WTC11 (cell line): ENCODE data around the gene OTUB2. TPM values are rescaled to one million over a fixed set of nuclear protein-coding genes. Genes with fewer than 3 reads are reported as not detected.

ENCODE experiments used
- ARID4B ChIP-seq: sonication (generic); formaldehyde crosslinking; IDR thresholded peaks from 2 replicates; pipeline ENCODE4 v1.8.0; 2023; ENCODE audit warnings: missing genetic modification reagents, mild to moderate bottlenecking, borderline replicate concordance
- CDX4 ChIP-seq: fragments of 250-450 bp; sonication (Bioruptor Pico); IDR thresholded peaks from 2 replicates; pipeline ENCODE4 v1.9.0; 2021; ENCODE audit warnings: moderate library complexity, mild to moderate bottlenecking, inconsistent platforms, borderline replicate concordance
- CREB1 ChIP-seq: sonication (generic); formaldehyde crosslinking; IDR thresholded peaks from 2 replicates; pipeline ENCODE4 v1.8.0; 2023; ENCODE audit warnings: mild to moderate bottlenecking, missing genetic modification reagents
- CREM ChIP-seq: sonication (generic); formaldehyde crosslinking; IDR thresholded peaks from 2 replicates; pipeline ENCODE4 v1.8.1; 2022; ENCODE audit warnings: mild to moderate bottlenecking, missing genetic modification reagents, moderate library complexity
- E2F5 ChIP-seq: sonication (generic); formaldehyde crosslinking; IDR thresholded peaks from 2 replicates; pipeline ENCODE4 v1.8.1; 2022; ENCODE audit warnings: mild to moderate bottlenecking, moderate library complexity, missing genetic modification reagents
- ESRRA ChIP-seq: sonication (generic); formaldehyde crosslinking; IDR thresholded peaks from 2 replicates; pipeline ENCODE4 v1.8.1; 2022; ENCODE audit warnings: mild to moderate bottlenecking, missing genetic modification reagents, borderline replicate concordance
- ETV6 ChIP-seq: sonication (generic); formaldehyde crosslinking; IDR thresholded peaks from 2 replicates; pipeline ENCODE4 v1.8.1; 2022; ENCODE audit warnings: mild to moderate bottlenecking, missing genetic modification reagents
- IRF1 ChIP-seq: sonication (generic); formaldehyde crosslinking; IDR thresholded peaks from 2 replicates; pipeline ENCODE4 v1.8.0; 2023; ENCODE audit warnings: missing genetic modification reagents
- KAT7 ChIP-seq: sonication (generic); formaldehyde crosslinking; IDR thresholded peaks from 2 replicates; pipeline ENCODE4 v1.8.1; 2023; ENCODE audit warnings: missing genetic modification reagents, mild to moderate bottlenecking, borderline replicate concordance
- NR2C2 ChIP-seq: sonication (generic); formaldehyde crosslinking; IDR thresholded peaks from 2 replicates; pipeline ENCODE4 v1.8.0; 2022; ENCODE audit warnings: mild to moderate bottlenecking, missing genetic modification reagents
- PREB ChIP-seq: sonication (generic); formaldehyde crosslinking; IDR thresholded peaks from 2 replicates; pipeline ENCODE4 v1.8.1; 2022; ENCODE audit warnings: mild to moderate bottlenecking, missing genetic modification reagents, moderate library complexity, borderline replicate concordance
- RELA ChIP-seq: sonication (generic); formaldehyde crosslinking; IDR thresholded peaks from 2 replicates; pipeline ENCODE4 v1.8.1; 2022; ENCODE audit warnings: missing genetic modification reagents, mild to moderate bottlenecking, borderline replicate concordance
- TEAD1 ChIP-seq: sonication (generic); formaldehyde crosslinking; IDR thresholded peaks from 2 replicates; pipeline ENCODE4 v1.8.0; 2022; ENCODE audit warnings: mild to moderate bottlenecking, missing genetic modification reagents
- USF2 ChIP-seq: sonication (generic); formaldehyde crosslinking; IDR thresholded peaks from 2 replicates; pipeline ENCODE4 v1.8.1; 2023; ENCODE audit warnings: mild to moderate bottlenecking, missing genetic modification reagents, moderate library complexity
- ZBTB43 ChIP-seq: sonication (generic); formaldehyde crosslinking; IDR thresholded peaks from 2 replicates; pipeline ENCODE4 v1.8.1; 2023; ENCODE audit warnings: mild to moderate bottlenecking, missing genetic modification reagents
- ZNF219 ChIP-seq: sonication (generic); formaldehyde crosslinking; IDR thresholded peaks from 2 replicates; pipeline ENCODE4 v1.8.0; 2023; ENCODE audit warnings: missing genetic modification reagents, mild to moderate bottlenecking, borderline replicate concordance
- ZNF512 ChIP-seq: sonication (generic); formaldehyde crosslinking; IDR thresholded peaks from 2 replicates; pipeline ENCODE4 v1.8.1; 2022; ENCODE audit warnings: missing genetic modification reagents, borderline replicate concordance
- ZNF671 ChIP-seq: fragments of 250-450 bp; sonication (Bioruptor Pico); IDR thresholded peaks from 2 replicates; pipeline ENCODE4 v1.8.0; 2021; ENCODE audit warnings: mild to moderate bottlenecking
- ZSCAN18 ChIP-seq: fragments of 250-450 bp; sonication (Bioruptor Pico); IDR thresholded peaks from 2 replicates; pipeline ENCODE4 v2.1.2; 2022; ENCODE audit warnings: mild to moderate bottlenecking, moderate library complexity
- total RNA-seq: library from RNA; stranded (reverse); gene quantifications from 3 replicates; pipeline ENCODE4 v1.2.3, GENCODE V29; 2021
- TF ChIP-seq, protein P1 (sequence below): sonication (generic); formaldehyde crosslinking; IDR thresholded peaks from 2 replicates; pipeline ENCODE4 v1.8.0; 2022; ENCODE audit warnings: mild to moderate bottlenecking, missing genetic modification reagents
- TF ChIP-seq, protein P2 (sequence below): sonication (generic); formaldehyde crosslinking; IDR thresholded peaks from 2 replicates; pipeline ENCODE4 v1.8.1; 2023; ENCODE audit warnings: mild to moderate bottlenecking, missing genetic modification reagents, moderate library complexity

OTUB2 gene
- total RNA-seq, 1 experiment from 2014 or later = 3.5 TPM

DNA sequence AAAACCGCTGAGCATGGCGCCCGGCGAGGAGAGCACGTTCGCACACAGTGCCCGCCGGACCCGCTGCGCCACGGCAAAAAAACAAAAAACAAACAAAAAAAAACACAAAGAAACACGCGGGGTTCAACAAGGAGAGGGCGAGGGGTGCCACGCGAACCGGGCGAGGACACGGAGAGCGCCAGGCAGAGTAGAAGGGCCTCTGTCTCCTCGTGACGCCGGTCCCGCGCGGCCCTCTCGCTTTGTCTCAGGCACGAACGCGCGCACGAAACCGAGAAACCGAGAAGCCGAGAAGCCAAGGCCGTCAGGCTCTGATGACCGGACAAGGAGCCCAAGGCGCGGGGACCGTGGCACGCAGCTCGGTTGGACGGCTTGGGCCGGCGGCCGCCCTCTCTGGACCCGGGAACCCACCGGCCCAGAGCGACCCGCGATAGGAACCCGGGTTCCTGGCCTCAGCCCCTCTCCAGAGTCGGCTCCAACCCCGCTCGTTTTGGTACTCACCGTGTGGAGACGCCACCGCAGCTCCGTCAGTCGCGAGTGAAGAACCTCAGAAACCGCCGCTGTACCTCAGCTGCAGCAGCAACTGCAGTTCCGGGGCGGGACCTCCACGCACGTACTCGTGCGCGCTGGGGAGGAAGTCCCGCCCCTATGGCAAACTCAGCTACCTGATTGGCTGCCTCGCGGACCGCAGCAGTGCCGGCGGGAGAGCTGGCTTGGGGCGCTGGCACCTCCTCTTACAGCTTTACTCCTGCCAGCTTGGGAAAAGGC lies 54.7 kb downstream of the OTUB2 start, which contains the start of the genes DDX24 and IFI27L1 (continued):
- TF ChIP-seq ZBTB43 (CRISPR knock-in tag) (0 out of 2 replicates have a peak, but pooled peaks have one; percentile 44), IRF1 (CRISPR knock-in tag) (peak; percentile 72; the same call in 1 of the 2 replicates), ARID4B (CRISPR knock-in tag) (peak; percentile 63), ZNF671 (CRISPR knock-in tag) (no peak), CDX4 (CRISPR knock-in tag) (no peak), NR2C2 (CRISPR knock-in tag) (no peak), RELA (CRISPR knock-in tag) (peak; percentile 53; the same call in 1 of the 2 replicates), ZNF219 (CRISPR knock-in tag) (no peak), ESRRA (CRISPR knock-in tag) (no peak), PREB (CRISPR knock-in tag) (0 out of 2 replicates have a peak, but pooled peaks have one; percentile 23), ETV6 (CRISPR knock-in tag) (peak; percentile 59; the same call in 1 of the 2 replicates), USF2 (CRISPR knock-in tag) (no peak), TEAD1 (CRISPR knock-in tag) (0 out of 2 replicates have a peak, but pooled peaks have one; percentile 21), ZSCAN18 (CRISPR knock-in tag) (no peak), CREB1 (CRISPR knock-in tag) (no peak), E2F5 (CRISPR knock-in tag) (peak; percentile 51), ZNF512 (CRISPR knock-in tag) (no peak), CREM (CRISPR knock-in tag) (no peak; the same call in 1 of the 2 replicates), KAT7 (CRISPR knock-in tag) (0 out of 2 replicates have a peak, but pooled peaks have one; percentile 51)
- TF ChIP-seq, protein P1, sequence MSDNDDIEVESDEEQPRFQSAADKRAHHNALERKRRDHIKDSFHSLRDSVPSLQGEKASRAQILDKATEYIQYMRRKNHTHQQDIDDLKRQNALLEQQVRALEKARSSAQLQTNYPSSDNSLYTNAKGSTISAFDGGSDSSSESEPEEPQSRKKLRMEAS = peak; percentile 72; the same call in 1 of the 2 replicates
- TF ChIP-seq, protein P2, sequence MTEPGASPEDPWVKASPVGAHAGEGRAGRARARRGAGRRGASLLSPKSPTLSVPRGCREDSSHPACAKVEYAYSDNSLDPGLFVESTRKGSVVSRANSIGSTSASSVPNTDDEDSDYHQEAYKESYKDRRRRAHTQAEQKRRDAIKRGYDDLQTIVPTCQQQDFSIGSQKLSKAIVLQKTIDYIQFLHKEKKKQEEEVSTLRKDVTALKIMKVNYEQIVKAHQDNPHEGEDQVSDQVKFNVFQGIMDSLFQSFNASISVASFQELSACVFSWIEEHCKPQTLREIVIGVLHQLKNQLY = no peak
